NOMO-1 treated with DMSO at 0.1 percent for 48 hours (cell line): ENCODE measurements around the gene TOX4.
"Not testable (repeated sequence)": the region's sequence is repeated elsewhere in the genome, so short reads cannot be mapped to it uniquely, and the experiment has no call there.

ENCODE experiments used
- DNase-seq: peaks from one replicate; lab custom pipeline; 2025; ENCODE audit not compliant: unreplicated experiment; lab: John Stamatoyannopoulos, UW

TOX4 gene

DNA sequence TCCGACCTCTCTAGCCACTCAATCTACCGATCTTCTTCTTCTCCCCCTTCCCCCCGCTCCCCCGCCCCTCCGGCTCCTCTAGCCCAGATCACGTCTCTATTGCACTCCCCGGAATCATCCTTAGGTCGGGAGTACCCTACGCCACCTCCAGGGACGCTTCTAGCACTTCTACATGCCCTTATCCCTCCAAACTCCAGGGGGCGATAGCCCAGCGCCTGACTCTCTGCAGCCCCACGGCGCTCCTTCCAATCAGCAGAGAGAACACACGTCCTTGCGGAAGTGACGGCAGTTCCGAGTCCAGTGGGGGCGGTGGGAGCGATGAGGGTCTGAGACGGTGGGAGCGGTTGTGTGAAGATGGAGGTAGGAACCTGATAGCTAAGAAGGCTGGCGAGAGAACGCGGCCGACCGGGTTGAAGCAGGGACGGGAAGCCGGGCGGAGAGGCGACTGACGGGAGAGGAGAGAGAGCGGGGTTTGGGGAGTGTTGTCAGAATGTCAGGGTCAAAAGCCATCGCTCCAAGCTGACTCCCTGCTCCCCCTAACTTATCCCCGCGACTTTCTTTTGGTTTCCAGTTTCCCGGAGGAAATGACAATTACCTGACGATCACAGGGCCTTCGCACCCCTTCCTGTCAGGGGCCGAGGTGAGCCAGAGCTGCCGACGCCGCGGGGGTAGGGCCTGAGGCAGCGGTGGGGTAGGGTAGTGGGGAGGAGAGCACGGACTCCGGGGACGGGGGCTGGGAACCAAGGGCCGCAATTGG lies at the start of gene TOX4, which contains the start of gene RAB2B:
TSS of gene TOX4 (plus strand) at position 271 of the 757 bp plus-strand sequence. CDS start at position 355, 84 bp downstream.
TSS of gene RAB2B (minus strand) at position 35 of the 757 bp plus-strand sequence. CDS start 87 bp downstream, outside the sequence.
- peak; percentile 99 for DNase-seq

DNA sequence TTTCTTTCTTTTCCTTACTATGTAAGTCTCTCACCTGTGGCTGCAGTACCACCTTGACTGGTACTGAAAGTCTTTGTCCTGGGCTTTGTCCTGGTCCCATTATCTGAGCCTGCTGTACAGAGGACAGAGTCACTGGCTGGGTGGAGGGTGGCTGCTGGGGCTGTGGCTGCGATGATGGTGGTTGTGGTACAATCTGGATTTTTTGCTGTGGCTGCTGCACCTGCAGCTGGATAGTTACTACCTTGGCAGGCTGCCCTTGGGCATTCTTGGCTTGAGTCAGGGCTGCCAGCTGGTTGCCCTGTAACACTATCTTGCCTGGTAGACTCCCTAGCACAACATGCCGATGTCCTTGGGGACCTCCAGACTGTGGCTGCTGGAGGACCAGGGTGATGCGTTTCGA lies 48.1 kb upstream of the TOX4 start:
- DNase-seq = no peak

DNA sequence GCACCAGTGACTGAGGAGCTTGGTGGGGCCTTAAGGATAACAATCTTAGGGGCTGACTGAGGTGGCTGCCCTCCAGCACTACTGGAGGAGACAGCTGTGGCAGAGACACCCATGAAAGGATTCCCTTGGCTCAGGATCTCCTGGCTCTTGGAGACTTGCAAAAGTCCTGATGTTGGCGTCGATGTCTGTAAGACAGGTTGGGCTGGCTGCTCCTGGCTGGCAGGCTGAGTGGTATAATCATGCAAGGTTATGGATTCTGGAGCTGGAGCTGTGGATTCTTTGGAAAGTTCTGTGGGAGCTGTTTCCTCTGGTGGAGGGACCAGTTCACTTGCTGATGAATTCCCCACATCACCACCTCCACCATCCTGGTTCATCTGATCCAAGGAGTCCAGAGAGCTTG lies 45.9 kb upstream of the TOX4 start:
- DNase-seq = no peak

DNA sequence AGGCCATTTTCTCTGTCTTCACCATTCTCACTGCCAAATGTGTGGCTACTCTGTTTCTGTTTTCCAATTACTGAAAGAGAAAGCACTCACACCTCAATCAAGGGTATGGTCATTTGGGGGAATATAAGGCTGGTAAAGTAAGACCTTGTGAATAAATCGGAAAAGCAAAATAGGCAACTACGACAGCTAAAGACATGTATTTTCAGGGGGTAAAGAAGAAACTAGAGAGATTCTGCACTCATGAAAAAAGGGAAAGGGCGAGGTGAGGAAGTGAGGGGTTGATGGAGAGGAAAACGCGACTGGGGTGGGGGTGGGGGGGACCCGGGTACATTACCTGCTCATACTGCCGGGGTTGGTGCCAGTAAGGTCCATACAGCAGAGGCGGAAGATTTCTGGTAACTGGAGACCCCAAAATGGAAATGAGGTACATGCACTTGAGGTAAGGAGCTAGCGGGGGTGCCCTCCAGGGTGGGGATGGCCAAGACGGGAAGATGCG lies 40.4 kb upstream of the TOX4 start:
- peak; percentile 10 for DNase-seq

DNA sequence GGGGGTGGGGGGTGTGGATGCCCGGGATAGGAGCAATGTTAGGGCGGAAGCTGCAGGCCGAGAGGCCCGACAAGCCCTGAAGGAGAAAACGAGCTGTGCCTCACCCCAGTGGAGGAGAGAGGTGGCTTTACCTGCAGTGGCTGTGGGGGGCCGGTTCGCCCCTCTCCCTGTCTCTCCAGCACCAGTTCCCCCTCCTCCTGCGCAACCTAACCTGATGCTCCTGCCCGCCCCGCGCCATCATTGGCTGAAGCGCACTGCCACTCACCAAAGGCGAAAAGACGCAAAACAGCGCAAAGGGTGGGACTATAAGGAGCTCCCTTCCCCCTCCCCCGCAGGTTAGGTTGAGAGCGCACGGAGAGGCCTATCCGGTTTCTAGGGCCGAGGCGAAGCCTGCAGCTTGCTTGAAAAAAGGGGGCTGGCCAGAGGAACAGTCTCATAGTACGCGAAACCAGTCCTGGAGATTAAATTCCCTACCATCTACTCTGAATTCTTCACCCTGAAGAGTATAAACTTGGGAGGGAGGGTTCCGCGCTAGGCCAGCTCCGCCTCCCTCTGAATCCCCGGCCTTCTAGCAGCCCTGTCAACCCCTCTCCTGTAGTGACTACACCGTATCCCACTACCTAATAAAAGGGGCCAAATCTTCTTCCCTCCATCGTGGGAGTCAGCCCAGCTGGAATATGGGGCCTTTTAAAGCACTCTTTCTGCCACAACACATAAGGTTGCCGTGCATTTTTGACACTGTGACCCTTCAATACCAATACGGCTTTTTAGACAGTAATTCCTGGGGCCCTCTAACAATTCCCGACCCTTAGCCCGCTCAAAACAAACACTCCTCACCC lies 39.7 kb upstream of the TOX4 start:
- peak; percentile 97 for DNase-seq

DNA sequence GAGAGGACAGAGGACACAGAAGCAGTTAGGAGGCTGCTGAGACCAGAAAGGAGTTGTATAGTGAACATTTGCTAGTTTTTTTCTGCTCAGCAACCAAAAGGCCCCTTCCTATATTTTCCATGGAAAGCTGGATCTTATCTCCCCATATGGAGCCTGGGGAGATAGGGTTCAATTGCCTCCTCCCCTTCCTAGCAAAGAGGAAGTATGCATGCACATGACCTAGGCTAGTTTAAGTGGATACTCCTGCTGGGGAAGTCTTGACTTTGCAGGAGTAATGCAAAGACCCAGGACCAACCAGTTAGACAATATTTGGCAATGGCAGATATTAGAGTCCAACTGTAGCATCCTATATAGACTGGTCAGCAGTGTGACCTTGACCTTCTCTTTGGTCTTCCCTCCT lies 36.1 kb upstream of the TOX4 start:
- peak; percentile 6 for DNase-seq

DNA sequence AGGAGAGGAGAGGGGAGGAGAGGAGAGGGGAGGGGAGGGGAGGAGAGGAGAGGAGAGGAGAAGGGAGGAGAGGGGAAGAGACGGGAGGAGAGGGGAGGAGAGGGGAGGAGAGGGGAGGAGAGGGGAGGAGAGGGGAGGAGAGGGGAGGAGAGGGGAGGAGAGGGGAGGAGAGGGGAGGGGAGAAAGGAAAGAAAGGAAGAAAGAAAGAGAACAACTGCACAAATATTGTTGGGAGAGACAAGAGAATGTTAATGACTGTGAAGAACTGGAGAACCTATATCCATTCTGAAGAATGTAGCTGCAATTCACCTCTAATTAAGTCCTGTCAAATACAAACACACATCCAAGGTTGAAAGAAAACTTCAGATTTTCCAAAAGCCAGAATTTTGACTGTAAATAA lies 34.3 kb upstream of the TOX4 start:
- not testable (repeated sequence) for DNase-seq

DNA sequence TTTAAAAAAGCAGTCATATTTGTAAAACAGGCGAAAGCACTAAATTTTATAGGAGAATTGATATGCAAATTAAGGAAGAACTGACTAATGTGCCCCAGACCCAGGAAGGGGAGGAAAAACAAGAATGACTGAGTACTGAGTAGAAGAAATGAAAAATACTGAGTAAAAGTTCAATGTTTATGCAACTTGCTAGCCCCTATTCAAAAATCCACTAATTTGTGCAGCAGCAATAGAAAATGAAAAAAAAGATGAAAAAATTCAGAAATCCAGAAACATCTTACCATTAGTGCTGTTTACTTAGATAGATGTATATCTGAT lies 27.1 kb upstream of the TOX4 start:
- DNase-seq = no peak

DNA sequence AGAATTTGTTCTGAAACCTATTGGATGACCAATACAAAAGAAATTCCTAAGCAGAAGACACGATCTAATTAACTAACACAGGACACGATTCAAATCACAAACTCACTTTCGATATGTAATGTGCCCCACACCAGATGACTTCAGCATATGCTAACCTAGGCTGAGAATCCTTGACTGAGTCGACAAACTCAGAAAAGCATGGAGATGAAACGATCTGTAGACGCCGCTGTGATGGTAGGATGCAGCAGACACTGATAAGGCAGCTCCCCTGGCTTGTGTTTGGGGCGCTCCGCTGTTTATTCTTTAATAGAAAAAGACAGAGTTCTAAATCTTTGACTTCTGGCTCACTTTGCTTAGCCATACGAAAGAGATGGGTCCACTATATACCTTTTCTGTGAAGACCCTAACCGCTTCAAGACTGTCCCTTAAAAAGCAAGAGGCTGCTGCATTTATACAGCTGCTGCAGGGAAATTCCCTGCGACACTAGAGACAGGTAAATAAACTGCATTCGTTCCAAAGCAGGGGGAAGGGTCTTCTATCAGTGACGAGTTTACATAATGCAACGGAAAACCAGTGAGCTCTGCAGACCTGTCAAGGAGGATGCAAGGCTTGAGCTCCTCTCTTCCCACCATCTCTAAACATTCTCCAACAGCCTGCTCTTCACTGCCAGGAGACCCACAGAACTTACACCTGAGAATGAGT lies 22.0 kb upstream of the TOX4 start:
- DNase-seq = no peak

DNA sequence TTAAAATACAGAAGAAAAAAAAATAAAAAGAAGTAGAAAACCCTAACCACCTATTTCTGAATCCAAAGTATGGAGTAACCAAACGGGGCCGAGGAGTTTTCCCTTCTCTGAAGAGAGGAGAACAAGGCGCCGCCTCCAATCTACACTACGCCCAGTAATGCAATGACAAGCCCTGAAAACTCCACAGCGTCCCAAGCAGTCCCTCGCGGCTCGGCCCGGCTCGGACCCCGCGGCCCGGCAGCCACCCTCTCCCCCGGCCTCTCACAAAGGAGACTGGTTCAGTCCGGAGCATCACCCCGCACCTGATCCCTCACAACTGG lies 21.4 kb upstream of the TOX4 start:
- DNase-seq = no peak

DNA sequence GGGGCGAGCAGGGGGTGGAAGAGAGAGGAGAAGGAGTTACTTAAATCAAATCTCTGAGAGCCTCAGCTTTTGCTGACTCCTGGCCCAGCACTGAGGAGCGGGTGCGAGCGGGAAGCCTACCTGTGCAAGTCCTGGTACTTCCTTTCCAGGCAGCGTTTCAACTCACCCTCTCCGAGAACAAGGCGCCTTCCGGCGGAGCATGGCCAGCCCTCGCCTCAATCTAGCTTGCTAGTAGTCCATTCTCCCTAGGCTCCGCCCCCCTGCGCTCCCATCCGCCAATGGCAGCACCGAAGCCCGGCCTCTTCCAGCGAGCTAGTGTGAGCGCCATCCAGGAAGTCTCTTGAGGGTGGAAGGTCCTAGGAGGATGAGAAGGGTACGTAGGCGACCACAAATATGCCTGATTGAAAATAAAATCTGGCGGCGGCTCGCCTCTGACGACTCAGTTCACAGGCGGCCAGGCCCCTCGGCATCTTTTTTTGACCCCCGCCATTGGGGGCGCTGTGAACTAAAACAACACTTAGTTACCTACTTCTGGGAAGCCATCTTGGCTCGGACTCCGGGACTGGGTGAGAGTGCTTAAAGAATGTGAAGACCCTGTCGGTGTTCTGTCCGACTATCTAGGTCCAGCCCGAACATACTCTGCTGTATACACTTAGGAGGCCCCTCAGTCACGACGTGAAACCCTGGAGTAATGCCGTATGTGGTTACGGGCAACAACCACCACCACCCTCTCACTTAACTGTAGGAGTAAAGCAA lies 20.9 kb upstream of the TOX4 start, which contains the start of gene CHD8:
TSS of gene CHD8 (minus strand) at position 212 of the 756 bp plus-strand sequence. CDS start 24,480 bp downstream, outside the sequence.
- peak; percentile 100 for DNase-seq

DNA sequence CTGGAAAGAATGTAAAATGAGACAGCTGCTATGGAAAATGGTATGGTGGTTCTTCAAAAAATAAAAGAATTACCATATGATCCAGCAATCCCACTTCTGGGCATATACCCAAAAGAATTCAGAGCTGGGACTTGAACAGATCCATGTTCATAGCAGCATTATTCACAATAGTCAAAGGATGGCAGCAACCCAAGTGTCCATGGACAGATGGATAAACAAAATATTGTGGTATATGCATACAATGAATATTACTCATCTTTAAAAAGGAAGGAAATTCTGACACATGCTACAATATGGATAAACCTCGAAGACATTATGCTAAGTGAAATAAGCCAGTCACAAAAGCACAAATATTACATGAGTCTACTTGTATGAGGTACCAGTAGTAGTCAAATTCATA lies 9.4 kb upstream of the TOX4 start:
- no peak for DNase-seq

DNA sequence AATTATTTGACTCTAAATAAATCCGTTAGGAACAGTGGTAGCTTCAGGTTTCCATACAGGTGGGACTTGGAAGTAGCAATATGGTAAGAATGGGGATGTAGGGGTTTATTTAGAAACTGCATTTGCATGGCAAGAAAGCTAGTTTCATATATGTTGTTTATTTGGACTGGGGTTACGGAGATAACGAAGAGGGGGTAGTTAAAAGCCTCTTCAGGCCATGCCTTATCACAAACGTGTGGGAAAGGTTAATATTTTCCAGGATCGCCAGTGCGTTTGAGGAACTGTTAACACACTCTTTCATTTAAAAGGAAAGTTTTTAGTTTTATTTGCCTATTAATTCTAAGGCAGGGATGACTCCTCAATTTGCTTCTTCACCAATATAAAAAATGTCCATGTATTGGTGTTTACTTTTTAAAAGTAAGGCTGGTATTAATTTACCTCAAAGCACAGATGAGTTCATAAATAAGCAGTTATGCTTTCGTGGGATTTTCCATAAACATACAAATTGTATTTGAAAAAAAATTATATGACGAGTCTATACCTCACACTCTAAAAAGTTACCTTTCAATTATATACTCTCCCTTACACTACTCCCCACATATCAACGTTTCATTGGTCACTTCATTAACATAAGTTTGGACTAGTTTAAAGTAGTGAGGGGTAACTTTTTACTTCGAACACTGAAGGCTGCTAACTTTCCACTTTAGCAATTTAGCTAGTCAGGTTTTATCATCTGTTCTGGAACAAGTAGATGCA lies 1.1 kb upstream of the TOX4 start:
- no peak for DNase-seq

DNA sequence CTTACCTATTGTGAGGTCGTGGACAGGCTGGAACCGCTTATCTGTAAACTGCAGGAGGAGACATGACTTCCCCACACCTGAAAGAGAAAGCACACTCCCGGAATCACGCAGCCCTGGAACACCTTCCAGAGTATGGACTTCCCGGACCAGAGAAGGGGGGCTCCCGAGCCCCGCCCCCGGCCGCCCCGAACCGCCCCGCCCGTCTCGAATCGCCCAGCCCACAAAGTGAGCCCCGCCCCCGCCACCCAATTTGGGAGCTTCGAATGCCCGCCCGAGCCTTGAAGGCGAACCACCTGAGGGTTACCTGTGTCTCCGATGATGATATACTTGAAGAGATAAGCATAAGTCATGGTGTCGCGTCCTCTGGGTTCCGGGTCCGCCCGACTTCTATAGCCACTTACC lies 471 bp upstream of the TOX4 start:
- DNase-seq = peak; percentile 54

DNA sequence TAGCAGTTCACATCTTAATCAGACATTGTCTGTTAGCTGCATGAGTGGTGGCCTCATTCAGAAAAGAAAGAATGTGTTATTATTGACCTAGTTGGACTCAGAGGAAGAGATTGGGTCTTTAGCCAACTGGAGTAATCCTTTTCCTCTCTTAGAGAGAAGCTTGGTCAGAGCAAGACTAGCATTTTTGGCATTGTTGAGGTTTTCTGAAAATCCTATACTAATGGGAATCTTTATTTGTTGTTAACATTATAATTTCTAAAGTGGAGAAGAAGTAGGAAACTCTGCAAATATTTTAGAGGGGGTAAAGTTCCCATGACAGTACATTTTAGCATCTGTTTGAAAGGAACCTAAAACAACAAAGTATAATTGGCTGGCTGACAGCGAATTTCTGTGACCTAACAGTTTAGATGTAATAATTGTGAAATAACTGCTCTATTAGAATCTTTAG lies 9.7 kb downstream of the TOX4 start:
- no peak for DNase-seq

DNA sequence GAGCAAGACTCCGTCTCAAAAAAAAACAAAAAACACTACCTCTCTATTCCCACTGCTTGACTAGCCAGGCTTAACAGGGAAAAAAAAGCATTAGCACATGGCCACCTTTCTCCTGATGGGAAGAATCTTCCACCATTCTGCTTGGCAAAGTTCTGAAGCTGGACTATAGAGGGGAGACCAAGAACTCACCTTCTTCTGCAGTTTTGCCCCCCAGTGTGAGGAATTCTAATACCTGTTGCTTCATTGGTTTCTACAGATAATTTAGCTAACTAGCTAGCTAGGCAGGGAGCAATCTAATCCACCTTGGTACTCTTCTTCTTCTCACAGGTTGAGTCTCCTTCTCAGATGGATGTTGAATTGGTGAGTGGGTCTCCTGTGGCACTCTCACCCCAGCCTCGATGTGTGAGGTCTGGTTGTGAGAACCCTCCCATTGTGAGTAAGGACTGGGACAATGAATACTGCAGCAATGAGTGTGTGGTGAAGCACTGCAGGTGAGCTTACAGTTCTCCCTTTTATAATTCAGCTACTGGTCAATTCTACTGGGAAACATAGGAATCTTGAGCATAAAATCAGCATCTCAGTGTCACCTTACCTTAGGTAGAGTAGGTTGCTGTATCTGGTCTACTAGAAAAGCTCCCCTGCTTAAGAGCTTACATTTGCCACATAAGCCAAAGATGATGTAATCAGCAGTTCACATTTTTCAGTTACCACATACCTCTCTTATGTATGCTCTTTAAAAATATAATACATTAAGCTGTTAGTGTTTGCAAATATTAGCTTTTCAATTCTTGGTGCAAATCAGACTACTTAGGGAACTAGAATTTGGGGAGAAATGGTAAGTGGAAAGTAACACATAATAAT lies 18.1 kb downstream of the TOX4 start:
- DNase-seq = no peak

DNA sequence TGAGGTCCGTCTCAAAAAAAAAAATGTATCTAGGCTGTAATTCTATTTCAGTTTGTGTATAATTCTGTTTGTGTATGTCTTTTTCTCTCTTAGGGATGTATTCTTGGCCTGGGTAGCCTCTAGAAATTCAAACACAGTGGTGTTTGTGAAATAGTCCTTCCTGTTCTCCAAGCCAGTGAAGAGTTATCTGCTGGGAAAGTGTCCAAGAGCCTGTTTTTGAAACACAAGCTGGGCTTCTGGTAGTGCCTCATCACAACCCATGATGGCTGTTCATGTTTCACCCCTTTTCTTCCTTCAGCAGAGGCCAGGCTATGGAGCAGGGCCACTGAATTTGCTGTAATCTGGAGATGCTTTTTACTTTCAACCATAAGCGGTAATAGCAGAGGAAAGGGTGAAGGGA lies 19.5 kb downstream of the TOX4 start:
- no peak for DNase-seq

DNA sequence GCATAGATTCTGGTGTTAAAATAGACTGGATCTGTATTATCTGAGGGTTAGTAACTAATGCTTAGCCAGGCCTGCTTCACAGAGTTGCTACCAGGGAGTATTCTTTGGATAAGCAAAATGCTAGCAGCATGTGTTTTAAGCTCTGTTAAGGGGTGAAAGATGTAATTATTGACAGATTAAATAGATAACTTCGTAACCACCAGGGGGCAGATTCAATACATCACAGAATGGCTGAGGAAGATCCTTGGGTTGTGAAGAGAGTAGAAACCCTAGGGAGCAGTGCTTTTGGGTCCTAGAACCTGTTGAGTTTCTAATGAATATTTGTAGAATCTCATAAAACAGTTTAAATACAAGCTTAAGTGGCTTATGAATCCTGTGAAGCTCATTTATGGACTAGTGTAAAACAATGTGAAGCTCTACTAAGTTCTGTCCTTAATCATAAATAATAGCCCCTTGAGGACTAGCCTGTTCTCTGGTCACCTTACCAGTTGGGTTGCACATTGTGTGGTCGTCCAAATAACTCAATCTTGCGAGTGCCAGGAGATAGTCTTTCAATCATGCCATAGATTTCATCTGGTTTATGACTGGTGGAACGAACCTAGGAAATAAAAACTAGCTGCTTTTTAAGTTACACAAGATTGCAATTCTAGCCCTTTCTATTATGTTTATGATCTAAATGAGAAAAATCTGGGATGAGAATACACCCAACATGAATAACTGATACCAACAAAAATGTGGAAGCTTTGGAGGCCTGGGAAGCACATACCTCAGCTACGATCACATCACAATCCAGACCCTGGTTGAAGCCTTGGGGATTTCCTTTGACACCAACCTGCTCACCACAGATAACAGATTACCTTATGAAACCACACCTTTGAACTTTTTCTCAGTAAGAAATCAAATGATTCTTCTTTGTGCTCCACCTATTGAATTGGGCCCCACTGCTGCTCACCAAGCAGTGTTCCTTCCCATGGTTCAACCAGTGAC lies 21.8 kb downstream of the TOX4 start:
- peak; percentile 38 for DNase-seq
